Posterior cingulate gyrus (tissue), 11 donors: ENCODE data around the gene CAMK1D.
"Not testable (repeated sequence)": the region's sequence is repeated elsewhere in the genome, so short reads cannot be mapped to it uniquely, and the experiment has no call there.

ENCODE experiments used
- DNase-seq, 10 donors: peaks; one replicate each; pipeline versions ENCODE4 v3.0.0 to v3.0.0-alpha.2; 2020 to 2021; ENCODE audit warnings: mixed read lengths in 3 of 10
- intact Hi-C: fragments of 100-400 bp; cut with DNase I; formaldehyde crosslinking; loops from one replicate; pipeline ENCODE4 v1.15.1; 2023

Gene CAMK1D

DNA sequence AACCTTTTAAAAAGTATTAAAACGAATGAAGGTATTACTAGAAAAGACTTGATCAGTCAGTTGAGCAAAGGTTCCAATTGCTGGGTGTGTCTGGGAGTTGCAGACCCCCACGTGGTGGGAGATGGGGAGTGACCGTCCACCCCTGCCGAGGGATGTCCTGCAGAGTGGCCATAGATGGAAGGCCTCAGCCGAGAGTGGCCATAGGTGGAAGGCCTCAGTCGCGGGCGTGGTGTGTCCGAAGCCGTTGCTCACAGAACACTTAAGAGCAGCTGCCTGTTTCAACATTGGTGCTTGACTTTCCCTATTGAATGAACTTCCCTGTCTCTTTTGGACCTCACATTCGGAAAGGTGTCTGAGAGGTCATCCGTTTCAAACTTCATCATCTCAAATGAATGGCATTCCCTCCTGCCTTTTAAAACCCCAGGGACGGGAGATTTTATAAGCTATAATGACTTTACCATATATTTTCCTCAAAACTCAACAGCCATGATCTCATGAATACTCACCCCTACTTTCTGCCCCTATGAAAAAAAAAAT, 69.4 kb downstream of the CAMK1D start:
- intact Hi-C loops = no loop called here
- DNase-seq = peak in 1 of 10 donors; percentile 74

DNA sequence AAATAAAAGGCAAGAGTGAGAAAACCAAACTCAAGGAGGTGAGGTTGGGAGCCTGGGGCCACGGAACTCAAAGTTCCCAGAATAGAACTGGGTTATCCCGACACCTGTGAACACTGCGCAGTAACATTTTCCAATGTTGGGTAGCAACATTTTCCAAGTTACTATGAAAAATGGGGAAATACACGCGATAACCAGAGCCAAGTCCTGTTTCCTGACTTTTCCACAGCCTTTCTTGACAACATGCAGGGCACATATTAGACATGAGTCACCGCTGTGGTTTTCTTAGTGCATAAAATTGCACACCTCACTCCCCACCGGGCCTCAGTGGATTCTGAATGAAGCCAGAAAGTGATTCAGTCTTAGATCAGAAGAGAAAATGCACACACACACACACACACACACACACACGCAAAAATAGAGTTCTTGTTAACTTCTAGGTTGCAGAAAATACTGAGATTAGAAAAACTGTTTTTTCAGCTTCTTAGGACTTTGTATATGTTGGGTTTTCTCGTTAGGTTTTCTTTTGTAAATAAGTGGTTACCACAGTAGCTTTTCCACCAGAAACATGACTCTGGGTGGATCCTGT, 70.0 kb downstream of the CAMK1D start:
- intact Hi-C loops = no loop called here
- DNase-seq = peak in 2 of 10 donors; percentile 0 to 50

DNA sequence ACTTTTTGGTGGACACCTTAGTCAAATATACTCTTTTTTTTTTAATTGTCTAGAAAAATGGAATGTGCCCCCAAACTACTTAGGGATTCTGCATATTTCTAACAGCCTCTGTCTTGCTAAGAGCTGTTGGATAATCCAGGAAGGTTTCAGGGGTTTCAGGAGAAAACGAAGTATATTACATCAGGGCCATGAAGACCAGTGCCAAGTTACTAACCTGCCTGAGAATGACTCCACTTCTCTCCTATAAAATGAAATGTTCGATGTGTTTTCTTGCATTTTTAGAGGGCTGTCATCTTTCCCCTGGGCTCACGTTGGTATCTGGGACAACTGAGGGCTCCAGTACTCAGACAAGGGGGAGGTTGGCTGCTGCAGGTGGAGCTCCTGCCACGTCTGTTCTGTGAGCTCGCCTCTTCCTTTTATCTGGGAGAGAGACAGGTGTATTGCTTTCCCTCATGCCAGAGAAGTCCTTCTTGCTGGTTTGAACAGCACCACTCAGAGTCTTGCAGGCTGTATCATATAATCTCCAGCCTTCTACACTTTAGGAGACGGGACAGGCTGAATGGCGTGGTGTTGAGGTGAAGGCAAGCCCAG, 71.3 kb downstream of the CAMK1D start:
- no peak for DNase-seq
- intact Hi-C loops = no loop called here

DNA sequence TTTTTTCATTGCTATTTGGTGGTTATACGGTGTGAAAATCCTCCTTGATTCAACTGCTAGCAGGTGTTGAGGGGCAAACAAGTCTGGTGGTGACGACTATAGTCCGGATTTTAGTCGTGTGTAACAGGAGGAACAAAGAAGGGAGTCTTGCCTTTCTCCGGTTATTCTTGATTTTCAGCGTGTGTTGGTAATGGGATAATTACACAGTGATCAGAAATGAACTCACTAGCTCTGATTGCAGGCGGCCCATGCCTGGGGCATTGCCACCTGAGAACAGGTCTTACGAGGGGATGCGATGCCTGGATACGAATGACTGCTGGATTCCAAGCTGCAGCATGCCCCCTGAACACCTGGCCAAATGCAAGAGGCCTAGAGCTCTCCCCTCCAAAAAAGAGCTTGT, 72.8 kb downstream of the CAMK1D start:
- DNase-seq = peak in 1 of 10 donors; percentile 34
- intact Hi-C loops = no loop called here

DNA sequence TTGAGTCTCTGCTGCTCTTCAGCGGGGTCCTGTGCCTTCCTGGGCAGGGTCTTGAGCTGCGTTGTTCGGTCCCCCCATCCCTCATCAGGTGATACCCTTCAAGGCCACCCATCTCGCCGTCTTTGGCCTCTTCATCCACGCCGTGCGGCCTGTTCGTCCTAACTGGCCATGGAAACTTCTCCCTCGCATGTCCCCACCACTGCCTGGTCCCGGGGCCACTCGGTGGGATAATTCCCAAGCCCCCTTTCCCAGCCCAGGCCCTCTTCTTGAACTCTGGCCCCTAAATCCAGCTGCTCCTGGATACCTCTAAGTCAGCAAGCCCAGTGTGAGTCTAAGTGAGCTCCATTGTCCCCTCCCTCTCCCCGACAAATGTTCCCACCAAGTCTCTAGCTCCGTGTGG, 74.5 kb downstream of the CAMK1D start:
- intact Hi-C loops = no loop called here

DNA sequence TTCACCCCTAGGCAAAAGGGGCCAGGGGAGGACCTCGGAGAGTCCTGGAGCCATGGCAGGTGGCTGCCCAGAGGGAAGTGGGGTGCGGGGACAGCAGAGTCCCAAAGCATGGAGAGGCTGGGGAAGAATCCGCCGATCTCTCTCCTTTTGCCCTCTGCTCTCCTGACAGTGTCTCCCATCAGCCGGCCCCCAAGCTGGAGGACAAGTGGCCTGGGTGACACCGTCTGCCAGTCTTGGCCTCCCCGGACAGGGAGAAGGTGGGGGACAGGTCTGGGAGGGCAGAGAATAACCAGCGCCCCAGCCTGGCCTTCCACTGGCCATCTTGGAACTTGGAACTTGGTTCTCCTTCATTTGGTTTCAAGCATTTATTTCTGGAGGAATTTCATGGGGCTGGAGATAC, 77.9 kb downstream of the CAMK1D start:
- DNase-seq = peak in 1 of 10 donors; percentile 61
- intact Hi-C loops = no loop called here

More for the DNA sequence above, 74.5 kb downstream of the CAMK1D start:
- DNase-seq = peak in 2 of 10 donors; percentile 38 to 54

DNA sequence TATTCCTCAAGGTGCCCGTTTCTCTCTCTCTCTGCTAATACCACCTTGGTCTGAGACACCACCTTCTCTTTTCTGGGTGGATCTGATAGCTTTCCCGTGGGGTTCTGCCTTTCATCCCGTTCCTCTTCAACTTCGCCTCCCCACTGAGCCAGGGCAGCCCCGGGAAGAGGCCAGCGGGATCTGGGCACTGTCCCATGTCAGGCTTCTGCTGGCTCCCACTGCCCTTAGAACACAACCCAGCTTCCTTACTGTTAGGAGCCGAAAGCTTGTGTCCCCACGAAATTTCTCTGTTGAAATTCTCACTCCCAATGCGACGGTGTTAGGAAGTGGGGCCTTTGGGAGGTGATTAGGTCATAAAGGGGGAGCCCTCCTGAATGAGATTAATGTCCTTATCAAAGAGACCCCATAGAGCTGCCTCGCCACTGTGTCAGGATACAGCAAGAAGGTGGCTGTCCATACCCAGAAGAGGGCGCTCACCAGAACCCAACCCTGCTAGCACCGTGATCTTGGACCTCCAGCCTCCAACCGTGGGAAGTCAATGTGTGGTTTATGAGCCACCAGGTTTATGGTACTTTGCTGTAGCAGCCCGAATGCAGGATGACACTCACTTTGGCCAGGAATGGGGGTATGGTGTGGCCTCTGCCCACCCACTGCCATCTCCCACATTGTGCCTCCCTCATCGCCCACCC, 79.2 kb downstream of the CAMK1D start:
- intact Hi-C loops = no loop called here
- DNase-seq = peak in 1 of 10 donors; percentile 38

DNA sequence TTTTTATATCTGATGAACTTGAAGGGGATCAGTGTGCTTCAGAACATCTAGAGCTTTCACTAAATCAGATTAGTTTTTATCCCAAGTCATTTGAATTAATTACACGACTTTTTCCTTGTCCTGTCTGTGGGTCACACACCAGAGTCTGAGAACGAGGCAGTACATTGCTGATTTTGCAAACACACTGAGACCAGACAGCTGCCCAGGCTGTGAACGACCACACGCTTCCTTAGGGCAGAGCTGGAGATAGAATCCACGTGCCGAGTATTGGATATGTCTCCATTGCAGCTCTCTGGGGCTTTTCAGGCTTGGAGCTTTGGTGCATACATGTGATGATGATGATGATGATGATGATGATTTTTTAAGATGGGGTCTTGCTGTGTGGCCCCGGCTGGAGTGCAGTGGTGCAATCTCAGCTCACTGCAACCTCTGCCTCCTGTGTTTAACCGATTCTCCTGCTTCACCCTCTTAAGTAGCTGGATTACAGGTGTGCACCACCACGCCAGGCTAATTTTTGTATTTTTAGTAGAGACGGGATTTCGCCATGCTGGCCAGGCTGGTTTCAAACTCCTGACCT, 81.1 kb downstream of the CAMK1D start:
- intact Hi-C loops = no loop called here
- peak in 1 of 10 donors; percentile 70 for DNase-seq

DNA sequence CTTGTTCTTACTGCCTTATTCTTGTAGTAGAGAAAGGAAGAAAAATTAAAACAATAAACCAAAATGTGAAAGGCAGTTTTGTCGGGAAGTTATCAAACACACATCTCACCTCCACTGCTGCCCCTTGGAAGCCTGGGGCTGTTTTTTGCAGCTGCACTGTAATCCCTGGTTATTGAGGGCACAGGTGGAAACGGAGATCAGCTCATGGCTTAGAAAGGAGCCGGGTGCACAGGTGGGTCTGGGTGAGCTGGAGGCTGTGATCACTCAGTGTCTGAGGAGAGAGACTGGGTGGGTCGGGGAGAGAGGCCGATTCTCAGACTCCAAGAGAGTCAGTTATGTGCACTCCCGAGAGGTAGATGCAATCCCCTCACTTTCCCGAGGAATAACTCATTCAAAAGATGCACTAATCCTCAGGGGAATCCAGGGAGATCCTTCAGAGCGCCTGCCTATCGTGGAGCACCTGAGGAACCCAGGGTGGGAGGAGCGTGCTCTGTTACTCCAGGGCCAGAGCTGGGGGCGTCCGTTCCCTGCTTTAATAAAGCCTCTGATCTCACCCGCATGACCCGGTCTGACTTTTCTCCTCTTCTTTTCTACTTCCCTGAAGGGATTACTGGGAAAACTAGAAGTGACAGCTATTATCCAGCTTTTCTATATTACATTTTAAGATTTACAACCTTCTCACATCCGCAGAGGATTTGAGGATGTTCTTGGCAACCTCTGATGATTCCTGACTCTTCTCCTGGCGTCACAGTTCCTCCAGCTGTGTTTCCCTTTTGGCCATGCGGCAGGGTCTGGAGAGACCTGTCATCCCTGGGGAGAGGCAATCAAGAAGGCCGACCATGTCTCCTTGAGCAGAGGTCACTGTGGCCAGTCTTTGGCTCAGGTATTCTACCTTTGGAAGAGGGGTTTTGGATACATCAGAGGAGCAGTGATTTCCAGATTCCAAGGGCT, 82.1 kb downstream of the CAMK1D start:
- DNase-seq = peak in 1 of 10 donors; percentile 40
- intact Hi-C loops = no loop called here

DNA sequence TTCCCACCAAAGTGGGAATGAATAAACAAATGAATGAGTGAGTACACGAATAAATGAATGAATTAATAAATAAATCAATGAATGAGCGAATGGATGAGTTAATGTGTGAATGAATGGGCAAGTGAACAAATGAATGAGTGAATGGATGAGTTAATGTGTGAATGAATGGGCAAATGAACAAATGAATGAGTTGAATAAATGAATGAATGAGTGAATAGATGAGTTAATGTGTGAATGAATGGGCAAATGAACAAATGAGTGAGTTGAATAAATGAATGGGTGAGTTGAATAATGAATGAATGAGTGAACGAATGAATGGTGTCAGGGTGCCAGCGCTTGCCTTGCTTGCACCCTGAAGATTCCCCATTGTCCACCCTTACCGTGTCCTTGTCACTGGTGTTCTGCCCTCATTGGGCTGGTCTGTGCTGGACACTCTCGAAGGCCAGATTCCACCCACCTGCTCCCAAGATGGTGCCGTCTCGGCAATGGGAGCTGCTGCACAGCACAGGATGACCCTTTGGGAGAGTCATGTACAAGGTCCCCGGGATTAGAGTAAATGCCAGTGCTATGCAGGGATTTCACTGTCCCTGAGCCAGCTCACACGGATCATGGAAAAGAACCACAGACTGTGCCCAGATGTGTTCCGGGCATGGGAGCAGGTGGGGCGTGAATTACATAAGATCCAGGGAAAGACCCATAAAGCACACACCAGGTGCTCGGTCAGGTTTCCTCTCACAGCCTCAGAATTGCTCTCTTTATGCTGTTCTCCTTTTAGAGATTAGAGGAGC, 83.2 kb downstream of the CAMK1D start:
- DNase-seq = peak in 1 of 10 donors; percentile 66
- intact Hi-C loops = no loop called here

DNA sequence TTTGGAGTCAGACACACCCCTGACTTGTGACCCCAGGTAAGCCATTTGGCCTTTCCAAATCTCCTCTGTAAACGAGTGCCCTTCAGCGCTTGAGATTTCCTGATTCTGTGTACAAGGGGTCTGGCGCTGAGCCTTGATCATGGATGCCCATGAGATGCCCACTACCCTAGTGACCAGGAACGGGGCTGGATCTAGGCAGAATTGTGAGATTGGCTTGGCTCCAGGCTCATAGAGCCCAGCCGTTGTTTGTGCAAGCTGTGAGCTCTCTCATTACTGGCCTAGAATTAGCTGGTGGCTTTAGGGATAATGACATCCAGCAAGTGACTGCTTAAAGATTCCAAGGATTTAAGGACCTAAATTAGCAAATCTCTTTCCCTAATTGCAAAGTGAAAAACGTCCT, 84.9 kb downstream of the CAMK1D start:
- intact Hi-C loops = no loop called here
- peak in 1 of 10 donors; percentile 68 for DNase-seq

DNA sequence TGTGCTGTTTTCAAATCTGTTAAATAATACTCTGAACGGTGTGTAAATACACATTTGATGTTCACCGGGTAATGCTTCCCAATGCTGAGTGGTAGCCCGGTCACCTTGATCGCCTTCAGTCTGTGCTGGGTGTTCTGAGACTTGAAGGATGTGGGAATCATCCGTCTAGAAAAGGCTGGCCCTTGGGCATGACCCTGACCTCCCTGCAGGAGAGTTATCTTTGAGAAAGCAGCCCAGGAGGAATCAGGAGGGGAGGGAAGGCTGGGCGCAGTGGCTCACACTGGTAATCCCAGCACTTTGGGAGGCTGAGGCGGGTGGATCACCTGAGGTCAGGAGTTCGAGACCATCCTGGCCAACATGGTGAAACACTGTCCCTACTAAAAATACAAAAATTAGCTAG, 85.3 kb downstream of the CAMK1D start:
- intact Hi-C loops = not testable (repeated sequence)
- peak in 1 of 10 donors; percentile 21 for DNase-seq

DNA sequence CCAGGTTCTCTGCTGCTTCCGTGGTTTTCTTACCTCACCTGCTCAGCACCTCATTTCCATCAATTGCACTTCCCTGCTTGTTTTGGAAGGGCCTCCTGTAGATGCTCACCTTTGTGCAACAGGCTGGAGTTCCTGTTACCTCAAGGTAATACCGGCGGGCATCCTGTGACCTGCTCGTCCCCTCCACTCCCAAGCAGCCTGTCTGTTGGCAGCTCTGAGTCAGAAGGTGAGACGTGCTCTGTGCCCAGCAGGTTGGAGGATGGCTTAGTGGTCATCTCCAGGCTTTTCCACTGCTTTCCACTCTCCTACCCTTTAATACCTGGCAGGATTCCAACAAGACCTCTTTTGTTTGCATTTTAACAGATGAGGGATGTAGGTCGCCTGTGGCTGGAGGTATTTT, 86.0 kb downstream of the CAMK1D start:
- DNase-seq = peak in 1 of 10 donors; percentile 42

DNA sequence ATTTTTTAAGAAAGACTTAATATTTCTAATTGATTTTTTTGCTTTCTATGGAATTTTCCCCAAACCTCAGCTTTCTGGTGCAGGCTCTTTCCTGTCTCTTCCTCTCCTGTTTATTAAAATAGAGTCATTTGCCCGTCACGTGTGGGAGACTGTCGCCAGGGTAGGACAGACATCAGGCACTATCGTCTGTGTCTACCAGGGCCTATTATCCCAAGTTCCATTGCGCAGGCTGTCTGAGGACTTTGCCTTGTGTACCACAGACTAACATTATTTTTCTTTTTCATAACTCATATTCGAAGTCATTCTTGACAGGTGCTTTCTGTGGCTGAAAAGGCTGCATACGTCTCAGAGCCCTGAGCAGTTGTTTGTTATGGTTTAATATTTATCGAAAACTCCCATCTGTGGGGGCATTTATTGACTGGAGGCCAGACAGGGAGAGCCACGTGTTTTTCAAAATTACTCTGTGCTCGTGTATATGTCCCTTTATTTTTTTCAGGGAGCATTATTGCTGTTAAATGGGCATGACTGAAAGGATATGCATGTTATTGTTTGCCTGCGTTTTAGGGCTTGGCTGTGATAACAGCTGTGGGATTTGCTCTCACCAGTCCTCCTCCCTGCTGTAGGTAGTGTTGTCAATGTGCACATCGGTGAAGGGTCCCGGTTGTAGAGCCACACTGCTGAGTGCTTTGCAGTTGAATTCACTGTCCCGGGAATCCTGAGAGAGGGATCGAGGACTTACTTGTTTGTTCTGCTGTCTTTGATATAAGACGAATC, 89.8 kb downstream of the CAMK1D start:
- intact Hi-C loops = no loop called here
- no peak for DNase-seq

More for the DNA sequence above, 86.0 kb downstream of the CAMK1D start:
- intact Hi-C loops = no loop called here

DNA sequence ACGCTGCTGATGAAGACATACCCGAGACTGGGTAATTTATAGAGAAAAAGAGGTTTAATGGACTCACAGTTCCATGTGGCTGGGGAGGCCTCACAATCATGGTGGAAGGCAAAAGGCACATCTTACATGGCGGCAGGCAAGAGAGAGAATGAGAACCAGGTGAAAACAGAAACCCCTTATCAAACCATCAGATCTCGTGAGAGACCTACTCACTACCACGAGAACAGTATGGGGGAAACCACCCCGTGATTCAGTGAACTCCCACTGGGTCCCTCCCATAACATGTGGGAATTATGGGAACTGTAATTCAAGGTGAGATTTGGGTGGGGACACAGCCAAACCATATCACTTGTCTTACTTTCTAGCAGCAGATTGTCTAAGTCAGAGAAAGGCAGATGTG, 90.4 kb downstream of the CAMK1D start:
- intact Hi-C loops, DNase-seq: not testable (repeated sequence)

DNA sequence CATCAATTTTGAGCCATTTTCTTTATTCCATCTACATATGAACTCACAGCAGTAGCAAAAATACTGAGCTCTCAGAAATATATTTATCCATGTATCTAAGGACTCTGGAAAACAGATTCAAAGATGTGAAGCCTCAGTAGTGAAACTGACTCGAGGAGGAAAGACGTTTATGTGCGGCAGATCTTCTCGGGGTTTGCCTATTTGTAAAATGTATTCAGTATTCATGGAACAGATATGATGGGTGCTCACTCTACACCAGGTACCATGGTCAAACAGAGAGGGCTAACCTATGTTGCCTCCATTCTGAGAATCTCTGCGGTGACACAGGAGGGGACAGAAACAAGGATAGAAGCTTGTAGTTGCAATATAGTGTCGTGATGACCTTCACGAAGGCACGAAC, 93.7 kb downstream of the CAMK1D start:
- intact Hi-C loops = no loop called here
- DNase-seq = no peak

DNA sequence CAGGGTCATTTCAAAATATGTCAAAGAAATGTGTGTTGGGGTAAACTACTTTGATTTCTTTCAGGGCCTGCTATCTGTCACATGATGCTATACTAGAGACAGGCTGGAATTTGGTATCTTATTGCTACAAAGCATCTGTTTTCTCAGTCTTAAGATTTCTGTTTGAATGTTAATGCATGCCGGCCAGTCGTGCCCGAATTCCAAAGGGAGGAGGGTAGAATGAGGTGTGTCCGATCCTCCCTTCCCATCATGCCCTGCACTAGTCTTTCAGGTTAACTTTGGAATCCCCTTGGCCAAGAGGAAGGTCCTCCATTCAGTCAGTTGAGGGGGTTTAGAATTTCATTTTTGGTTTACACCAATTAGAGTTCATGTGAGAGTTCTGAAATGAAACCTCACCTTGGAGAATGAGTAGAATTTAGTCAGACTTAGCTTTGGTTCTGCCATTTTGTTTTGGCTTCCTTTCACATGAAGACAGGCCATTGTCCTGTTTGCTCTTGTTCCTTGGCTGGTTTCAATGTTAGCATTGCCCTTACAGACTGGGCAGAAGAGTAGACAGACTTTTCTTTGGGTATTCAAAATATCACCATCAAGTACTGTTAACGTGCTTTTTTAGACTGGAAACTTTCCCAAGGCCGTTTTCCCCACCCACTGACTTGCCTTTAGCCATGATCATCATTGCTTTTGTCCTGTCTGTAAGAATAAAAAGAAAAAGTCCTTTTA, 95.8 kb downstream of the CAMK1D start:
- intact Hi-C loops = no loop called here

More for the DNA sequence above, 95.8 kb downstream of the CAMK1D start:
- DNase-seq = no peak
